Esophagus squamous epithelium (tissue), 5 donors: ENCODE results near the gene IL1RN. TPM values are rescaled to one million over a fixed set of nuclear protein-coding genes. Genes with fewer than 3 reads are reported as not detected.
A peak's percentile ranks its signal among the peaks of the same experiment; 100 is the strongest.

Experiments used
- DNase-seq: peaks from one replicate; lab custom pipeline; 2025; lab: John Stamatoyannopoulos, UW
- H3K27ac ChIP-seq, 4 donors: fragments of 200-600 bp; sonication (generic); one replicate each; pipeline ENCODE4 v1.5.1; 2016 to 2019; ENCODE audit warnings: mild to moderate bottlenecking in 1 of 4
- H3K27me3 ChIP-seq, 4 donors: fragments of 200-600 bp; sonication (generic); 1 replicate in 3 of 4; 2 replicates in 1 of 4; pipeline versions ENCODE4 v1.5.1 to v1.6.0; 2017 to 2021; ENCODE audit warnings: antibody characterized with exemption in 1 of 4
- H3K36me3 ChIP-seq, 3 donors: fragments of 200-600 bp; sonication (generic); one replicate each; pipeline ENCODE4 v1.5.1; 2016 to 2019
- H3K4me1 ChIP-seq, 3 donors: fragments of 200-600 bp; sonication (generic); one replicate each; pipeline ENCODE4 v1.5.1; 2017 to 2019
- H3K4me3 ChIP-seq, 4 donors: fragments of 200-600 bp; sonication (generic); 1 replicate in 3 of 4; 2 replicates in 1 of 4; pipeline ENCODE4 v1.5.1; 2016 to 2019; ENCODE audit warnings: mild to moderate bottlenecking in 2 of 4, moderate library complexity in 1 of 4
- H3K9me3 ChIP-seq, 3 donors: fragments of 200-600 bp; sonication (generic); one replicate each; pipeline ENCODE4 v1.5.1; 2016 to 2019
- POLR2A ChIP-seq, 4 donors: fragments of 450-650 bp; IDR thresholded peaks; one replicate each; pipeline ENCODE4 v1.6.1; 2017; ENCODE audit warnings: antibody characterized with exemption in 4 of 4, mild to moderate bottlenecking in 4 of 4, moderate library complexity in 3 of 4
- WGBS, 2 donors: methylation state at CpG; one replicate each; pipeline ENCODE4 v1.1.5; 2018; 5-methylcytosine and 5-hydroxymethylcytosine counted together
- intact Hi-C: fragments of 100-400 bp; cut with DNase I; formaldehyde crosslinking; loops from one replicate; pipeline ENCODE4 v1.15.0; 2022
- total RNA-seq, 4 donors: library from RNA; depleted of rRNA; stranded (reverse); fragments of >200 nt; gene quantifications; one replicate each; pipeline ENCODE4 v1.1.0, GENCODE V29; 2016
- TF ChIP-seq, protein P1 (sequence below), 6 experiments: fragments of 450-650 bp in 4 of 6; fragments of 200-600 bp in 2 of 6; sonication (generic) in 2 of 6; IDR thresholded peaks; one replicate each; pipeline ENCODE4 v1.5.1; 2016 to 2019; ENCODE audit warnings: antibody characterized with exemption in 6 of 6, mild to moderate bottlenecking in 4 of 6, moderate library complexity in 4 of 6
- donor health status: DM: yes; HTN: yes; CAD: no.

IL1RN gene
- total RNA-seq, 4 donors from 2014 or later, result 594 to 1,539 (median 978) TPM

DNA sequence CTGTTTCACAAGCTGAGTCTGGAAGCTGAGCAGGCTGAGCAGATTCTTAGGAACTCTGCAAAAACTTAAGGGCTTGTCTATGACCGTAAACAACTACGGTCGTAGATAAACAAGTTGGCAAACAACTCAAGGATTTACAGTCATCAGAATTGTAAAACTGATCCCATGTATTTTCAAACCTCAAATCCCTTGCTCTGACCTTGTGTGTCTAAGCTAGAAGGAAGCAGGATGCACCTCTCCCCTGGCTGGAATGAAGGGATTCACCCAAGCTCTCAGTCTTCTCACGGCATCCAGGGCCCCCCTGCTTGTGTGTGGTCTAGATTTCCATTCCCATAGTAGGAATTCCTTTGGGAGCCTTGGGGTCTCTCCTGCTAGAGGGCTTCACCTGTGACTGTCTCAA lies 12.4 kb upstream of the IL1RN start:
- no peaks in the 10 kb centered on the region for H3K36me3 ChIP-seq
- no peak overlapping the region for H3K4me3 ChIP-seq
- intact Hi-C loops, result no loop called here
- no peaks in the 10 kb centered on the region for H3K27me3 ChIP-seq
- H3K27ac ChIP-seq, result peak overlapping the region; percentile 73 to 98 (median 89)
- no peak for DNase-seq
- H3K4me1 ChIP-seq, result peaks cover 25 to 94% (median 42%) of the 10 kb centered on the region in 3 donors
- H3K9me3 ChIP-seq, result no peaks in the 10 kb centered on the region
- TF ChIP-seq, protein P1, sequence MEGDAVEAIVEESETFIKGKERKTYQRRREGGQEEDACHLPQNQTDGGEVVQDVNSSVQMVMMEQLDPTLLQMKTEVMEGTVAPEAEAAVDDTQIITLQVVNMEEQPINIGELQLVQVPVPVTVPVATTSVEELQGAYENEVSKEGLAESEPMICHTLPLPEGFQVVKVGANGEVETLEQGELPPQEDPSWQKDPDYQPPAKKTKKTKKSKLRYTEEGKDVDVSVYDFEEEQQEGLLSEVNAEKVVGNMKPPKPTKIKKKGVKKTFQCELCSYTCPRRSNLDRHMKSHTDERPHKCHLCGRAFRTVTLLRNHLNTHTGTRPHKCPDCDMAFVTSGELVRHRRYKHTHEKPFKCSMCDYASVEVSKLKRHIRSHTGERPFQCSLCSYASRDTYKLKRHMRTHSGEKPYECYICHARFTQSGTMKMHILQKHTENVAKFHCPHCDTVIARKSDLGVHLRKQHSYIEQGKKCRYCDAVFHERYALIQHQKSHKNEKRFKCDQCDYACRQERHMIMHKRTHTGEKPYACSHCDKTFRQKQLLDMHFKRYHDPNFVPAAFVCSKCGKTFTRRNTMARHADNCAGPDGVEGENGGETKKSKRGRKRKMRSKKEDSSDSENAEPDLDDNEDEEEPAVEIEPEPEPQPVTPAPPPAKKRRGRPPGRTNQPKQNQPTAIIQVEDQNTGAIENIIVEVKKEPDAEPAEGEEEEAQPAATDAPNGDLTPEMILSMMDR (IDR thresholded peaks at IDR 0.05), result no peak
- TF ChIP-seq POLR2A (IDR thresholded peaks at IDR 0.05), result no peak
- WGBS, 2 donors, result 44 to 66% methylated on average over 4 of the region's 4 CpGs

DNA sequence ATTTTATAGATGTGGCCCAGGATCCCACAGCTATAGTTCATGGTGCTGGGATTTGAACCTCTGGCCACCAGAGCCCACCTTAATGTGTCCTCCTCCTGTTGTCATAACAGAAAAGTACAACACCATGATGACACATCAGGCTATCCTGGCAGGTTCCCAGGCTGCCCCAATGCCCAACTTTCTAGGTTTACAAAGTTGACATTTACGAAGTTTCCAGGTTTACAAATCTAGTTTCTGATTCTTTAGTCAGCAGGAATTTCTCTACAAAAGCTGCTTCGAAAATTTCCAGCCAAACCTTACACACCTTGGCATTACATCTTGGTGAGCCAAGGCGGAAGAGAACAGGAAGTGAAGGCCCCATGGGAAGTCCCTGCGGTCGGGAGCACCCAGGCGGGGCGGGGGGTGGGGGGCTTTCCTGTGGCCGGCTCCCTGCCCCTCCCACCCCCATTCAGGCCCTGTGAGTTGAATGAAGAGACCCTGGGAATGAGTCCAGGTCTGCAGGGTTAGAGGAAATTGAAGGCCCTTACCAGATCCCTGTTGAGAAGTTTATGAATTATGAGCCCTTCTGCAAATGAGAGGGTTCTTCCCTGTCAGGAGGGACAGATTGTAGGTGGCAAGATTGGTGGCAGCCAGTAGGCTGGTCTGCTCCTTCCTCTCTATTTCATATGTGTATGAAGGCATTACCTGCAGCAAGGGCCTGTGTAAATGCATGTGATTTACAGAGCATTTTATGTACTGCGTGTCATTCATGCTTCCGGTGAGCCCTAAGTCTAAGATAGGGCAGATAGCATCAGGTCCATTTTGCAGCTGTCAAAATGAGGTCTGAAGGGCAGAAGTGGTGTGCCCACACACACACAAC lies 11.1 kb upstream of the IL1RN start:
- DNase-seq, result no peak
- Histone ChIP-seq H3K4me3 (no peak overlapping the region), H3K9me3 (no peaks in the 10 kb centered on the region), H3K27ac (peak overlapping the region; percentile 73 to 98 (median 89)), H3K27me3 (no peaks in the 10 kb centered on the region), H3K4me1 (peaks cover 24 to 94% (median 37%) of the 10 kb centered on the region in 3 donors), H3K36me3 (no peaks in the 10 kb centered on the region)
- WGBS, 2 donors, result 31 to 50% methylated on average over 3 to 5 of the region's 10 CpGs
- intact Hi-C loops, result no loop called here
- TF ChIP-seq, protein P1 (IDR thresholded peaks at IDR 0.05), result no peak
- TF ChIP-seq POLR2A (IDR thresholded peaks at IDR 0.05), result no peak

DNA sequence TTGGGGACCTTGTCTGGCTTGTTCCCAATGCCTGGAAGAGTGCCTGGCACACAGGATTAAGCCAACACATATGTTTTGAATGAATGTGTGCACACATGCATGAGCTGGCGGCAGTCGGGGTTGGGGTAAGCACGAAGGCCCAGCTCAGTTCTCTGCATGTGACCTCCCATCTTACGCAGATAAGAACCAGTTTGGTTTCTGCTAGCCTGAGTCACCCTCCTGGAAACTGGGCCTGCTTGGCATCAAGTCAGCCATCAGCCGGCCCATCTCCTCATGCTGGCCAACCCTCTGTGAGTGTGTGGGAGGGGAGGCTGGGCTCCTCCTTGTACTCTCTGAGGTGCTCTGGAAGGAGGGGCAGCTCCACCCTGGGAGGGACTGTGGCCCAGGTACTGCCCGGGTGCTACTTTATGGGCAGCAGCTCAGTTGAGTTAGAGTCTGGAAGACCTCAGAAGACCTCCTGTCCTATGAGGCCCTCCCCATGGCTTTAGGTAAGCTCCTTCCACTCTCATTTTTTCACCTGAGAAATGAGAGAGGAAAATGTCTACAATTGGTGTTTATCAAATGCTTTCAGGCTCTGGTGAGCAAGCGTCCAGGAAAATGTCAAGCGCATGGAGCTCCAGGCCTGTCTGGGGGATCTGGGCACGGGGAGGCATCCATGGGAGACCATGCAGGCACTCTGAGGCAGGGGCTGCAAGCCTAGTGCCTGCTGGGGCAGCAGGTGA lies 9.7 kb upstream of the IL1RN start:
- Histone ChIP-seq H3K4me3 (peak overlapping the region; percentile 47 to 64 (median 55)), H3K27me3 (no peaks in the 10 kb centered on the region), H3K27ac (peak overlapping the region; percentile 91 to 98 (median 95)), H3K36me3 (no peaks in the 10 kb centered on the region), H3K4me1 (peaks cover 12 to 94% (median 34%) of the 10 kb centered on the region in 3 donors), H3K9me3 (no peaks in the 10 kb centered on the region)
- peak in 2 of 4 donors; percentile 66 to 74 for TF ChIP-seq POLR2A (IDR thresholded peaks at IDR 0.05)
- TF ChIP-seq, protein P1 (IDR thresholded peaks at IDR 0.05), result no peak
- 38 to 56% methylated on average over 2 to 7 of the region's 9 CpGs for WGBS, 2 donors
- peak; percentile 7 for DNase-seq
- intact Hi-C loops, result no loop called here

DNA sequence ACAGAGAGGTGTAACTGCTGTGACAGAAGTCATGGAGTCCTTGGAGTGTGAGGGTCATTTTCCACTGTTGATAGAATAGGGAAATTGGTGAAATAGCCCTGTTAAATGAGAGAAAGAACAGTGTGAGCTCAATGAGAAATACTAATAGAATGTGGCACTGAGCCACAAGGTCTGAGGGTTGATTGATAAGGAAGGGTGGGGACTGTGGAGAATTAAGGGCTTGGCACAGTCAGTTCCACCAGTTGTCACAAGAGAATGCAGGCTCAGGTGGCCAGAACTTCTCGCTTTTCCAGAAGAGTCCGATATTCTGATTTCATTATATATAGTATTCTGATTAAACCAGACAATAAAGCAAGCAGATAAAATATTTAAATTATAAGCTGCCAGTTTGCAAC lies 9.1 kb upstream of the IL1RN start:
- TF ChIP-seq, protein P1 (IDR thresholded peaks at IDR 0.05), result no peak
- no peak for TF ChIP-seq POLR2A (IDR thresholded peaks at IDR 0.05)

More for the DNA sequence above, 9.1 kb upstream of the IL1RN start:
- DNase-seq, result no peak
- Histone ChIP-seq H3K9me3 (no peaks in the 10 kb centered on the region), H3K27ac (peak overlapping the region; percentile 91 to 98 (median 95)), H3K36me3 (no peaks in the 10 kb centered on the region), H3K4me3 (peak overlapping the region; percentile 47 to 64 (median 55)), H3K4me1 (peaks cover 9 to 94% (median 37%) of the 10 kb centered on the region in 3 donors), H3K27me3 (no peaks in the 10 kb centered on the region)
- intact Hi-C loops, result no loop called here
- 41 to 43% methylated on average over 2 of the region's 2 CpGs for WGBS, 2 donors
